Measurements from ENCODE around the gene PRKCQ. TPM values are rescaled to one million over a fixed set of nuclear protein-coding genes. Genes with fewer than 3 reads are reported as not detected.

The PRKCQ gene
- total RNA-seq (2014; rRNA removed; shearing (Covaris generic)) (6.9 and 7.8 TPM in 2 replicates), total RNA-seq (2022) (4.0 and 4.2 TPM in 2 replicates), Bru-seq, nascent RNA (percentile 50 among the genes with signal in this experiment), BruChase-seq, experiment 1, labeled RNA remaining after a 6-hour chase (percentile 43 among the genes with signal in this experiment), BruChase-seq, experiment 2, labeled RNA remaining after a 2-hour chase (percentile 44 among the genes with signal in this experiment)
- long read RNA-seq, partial matches to known transcripts, result 3 of 8 reads
- long read RNA-seq, other reads (novel, unspliced or antisense), result 3 of 8 reads

DNA sequence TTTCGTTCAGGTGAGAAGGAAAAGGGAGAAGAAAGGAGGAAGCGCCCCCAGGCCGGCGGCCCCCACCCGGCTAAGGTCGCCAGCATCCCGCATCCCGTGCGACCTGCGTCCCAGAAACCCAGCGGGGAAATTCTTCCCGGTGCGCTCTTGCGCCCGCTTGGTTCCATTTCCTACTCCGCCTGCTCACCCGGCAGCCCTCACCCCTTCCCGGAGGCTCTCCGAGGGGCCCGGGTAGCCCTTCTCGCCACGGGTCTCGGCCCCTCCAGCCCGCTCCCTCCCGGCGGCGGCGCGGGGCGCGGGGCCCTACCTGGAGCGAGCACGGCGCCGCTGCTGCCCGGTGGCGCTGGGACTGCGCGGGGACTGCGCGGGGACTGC lies at the start of gene PRKCQ:
TSS of gene PRKCQ (minus strand) at position 373 of the 375 bp plus-strand sequence. CDS start 65,141 bp downstream, outside the sequence.
- Histone ChIP-seq H3K4me2 (ENCODE audit: low read length) (peak within 1 kb of the TSS; percentile 86), H4K20me1 (ENCODE audit: insufficient read depth, low read length) (no peaks in the 10 kb centered on the region), H3K9me3 (ENCODE audit: low read length) (no peaks in the 10 kb centered on the region), H3K36me3 (ENCODE audit: insufficient read depth, low read length) (peaks cover 20% of the 10 kb centered on the region), H3K4me1 (ENCODE audit: insufficient read depth, low read length, poor library complexity, severe bottlenecking) (peaks cover 27% of the 10 kb centered on the region), H3K9me2 (ENCODE audit: insufficient read depth, low read length) (no peaks in the 10 kb centered on the region), H3K27ac (ENCODE audit: low read depth, low read length, poor library complexity, severe bottlenecking) (peak within 1 kb of the TSS; percentile 47), H2AFZ (ENCODE audit: low read length) (peak within 1 kb of the TSS; percentile 88), H3K79me2 (ENCODE audit: insufficient read depth, low read depth, low read length) (peaks cover 6% of the 10 kb centered on the region; the same call in 1 of the 2 replicates), H3K4me3 (ENCODE audit: low read depth, low read length, poor library complexity, severe bottlenecking) (peak within 1 kb of the TSS; percentile 71)
- TF ChIP-seq, protein P1, sequence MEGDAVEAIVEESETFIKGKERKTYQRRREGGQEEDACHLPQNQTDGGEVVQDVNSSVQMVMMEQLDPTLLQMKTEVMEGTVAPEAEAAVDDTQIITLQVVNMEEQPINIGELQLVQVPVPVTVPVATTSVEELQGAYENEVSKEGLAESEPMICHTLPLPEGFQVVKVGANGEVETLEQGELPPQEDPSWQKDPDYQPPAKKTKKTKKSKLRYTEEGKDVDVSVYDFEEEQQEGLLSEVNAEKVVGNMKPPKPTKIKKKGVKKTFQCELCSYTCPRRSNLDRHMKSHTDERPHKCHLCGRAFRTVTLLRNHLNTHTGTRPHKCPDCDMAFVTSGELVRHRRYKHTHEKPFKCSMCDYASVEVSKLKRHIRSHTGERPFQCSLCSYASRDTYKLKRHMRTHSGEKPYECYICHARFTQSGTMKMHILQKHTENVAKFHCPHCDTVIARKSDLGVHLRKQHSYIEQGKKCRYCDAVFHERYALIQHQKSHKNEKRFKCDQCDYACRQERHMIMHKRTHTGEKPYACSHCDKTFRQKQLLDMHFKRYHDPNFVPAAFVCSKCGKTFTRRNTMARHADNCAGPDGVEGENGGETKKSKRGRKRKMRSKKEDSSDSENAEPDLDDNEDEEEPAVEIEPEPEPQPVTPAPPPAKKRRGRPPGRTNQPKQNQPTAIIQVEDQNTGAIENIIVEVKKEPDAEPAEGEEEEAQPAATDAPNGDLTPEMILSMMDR (conservative IDR thresholded peaks at IDR 0.05; ENCODE audit: low read length), result no peak
- TF ChIP-seq EZH2phosphoT487 (IDR thresholded peaks at IDR 0.05; ENCODE audit: borderline replicate concordance, low read depth, low read length), result no peak
- ChIA-PET POLR2A (no interaction called here), CTCF (ENCODE audit: unreplicated experiment) (no interaction called here)
- DNase-seq (ENCODE audit: low spot score), result no peak
- no TSS peak for BruUV-seq (replicated peaks)
- intact Hi-C loops (cut with micrococcal nuclease; ENCODE audit: unreplicated experiment), result loop anchor here (2.0 kb wide), 1 partner anchor 99 kb away; no protein-coding TSS in a partner anchor

DNA sequence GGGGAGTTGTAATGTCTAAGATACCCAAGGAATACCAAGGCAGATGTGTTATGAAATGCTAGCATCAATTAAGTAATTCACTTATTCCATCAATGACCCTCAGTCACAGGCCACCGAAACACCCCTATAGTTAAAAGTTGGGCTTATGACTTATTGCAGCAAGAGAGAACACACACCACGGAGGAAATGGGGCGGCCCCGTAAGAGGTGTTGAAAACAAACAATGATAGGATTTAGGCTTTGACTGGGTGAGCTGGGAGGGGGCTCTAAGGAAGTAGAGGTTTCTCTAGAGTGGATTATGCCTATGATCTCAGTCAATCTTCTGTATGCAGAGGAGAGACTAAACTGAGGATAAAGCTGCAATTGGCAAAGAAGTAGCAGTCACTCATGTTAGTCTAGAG lies 45.4 kb upstream of the PRKCQ start:
- POLR2A ChIA-PET, result no interaction called here
- Histone ChIP-seq H3K4me2 (ENCODE audit: low read length) (no peak overlapping the region), H3K27ac (ENCODE audit: low read depth, low read length, poor library complexity, severe bottlenecking) (no peak overlapping the region), H3K79me2 (ENCODE audit: insufficient read depth, low read depth, low read length) (no peaks in the 10 kb centered on the region), H4K20me1 (ENCODE audit: insufficient read depth, low read length) (no peaks in the 10 kb centered on the region), H2AFZ (ENCODE audit: low read length) (no peak overlapping the region), H3K4me3 (ENCODE audit: low read depth, low read length, poor library complexity, severe bottlenecking) (no peak overlapping the region), H3K4me1 (ENCODE audit: insufficient read depth, low read length, poor library complexity, severe bottlenecking) (no peaks in the 10 kb centered on the region), H3K9me2 (ENCODE audit: insufficient read depth, low read length) (no peaks in the 10 kb centered on the region), H3K9me3 (ENCODE audit: low read length) (no peaks in the 10 kb centered on the region), H3K36me3 (ENCODE audit: insufficient read depth, low read length) (no peaks in the 10 kb centered on the region)
- CTCF ChIA-PET (ENCODE audit: unreplicated experiment), result no interaction called here
- intact Hi-C loops (cut with micrococcal nuclease; ENCODE audit: unreplicated experiment), result no loop called here
- TF ChIP-seq, protein P1 (conservative IDR thresholded peaks at IDR 0.05; ENCODE audit: low read length), result no peak
- TF ChIP-seq EZH2phosphoT487 (IDR thresholded peaks at IDR 0.05; ENCODE audit: borderline replicate concordance, low read depth, low read length), result no peak
- DNase-seq (ENCODE audit: low spot score), result no peak
- no TSS peak for BruUV-seq (replicated peaks)

- H3K27ac ChIP-seq (ENCODE audit: low read depth, low read length, poor library complexity, severe bottlenecking), result no peak overlapping the region
- no peak overlapping the region for H2AFZ ChIP-seq (ENCODE audit: low read length)
- H3K4me1 ChIP-seq (ENCODE audit: insufficient read depth, low read length, poor library complexity, severe bottlenecking), result no peaks in the 10 kb centered on the region
- H3K4me3 ChIP-seq (ENCODE audit: low read depth, low read length, poor library complexity, severe bottlenecking), result no peak overlapping the region
- no peaks in the 10 kb centered on the region for H4K20me1 ChIP-seq (ENCODE audit: insufficient read depth, low read length)
- BruUV-seq (replicated peaks), result no TSS peak
- no peak overlapping the region for H3K4me2 ChIP-seq (ENCODE audit: low read length)
- ChIA-PET POLR2A (no interaction called here), CTCF (ENCODE audit: unreplicated experiment) (no interaction called here)
- no peaks in the 10 kb centered on the region for H3K9me2 ChIP-seq (ENCODE audit: insufficient read depth, low read length)
- TF ChIP-seq EZH2phosphoT487 (IDR thresholded peaks at IDR 0.05; ENCODE audit: borderline replicate concordance, low read depth, low read length), result no peak
- TF ChIP-seq, protein P1 (conservative IDR thresholded peaks at IDR 0.05; ENCODE audit: low read length), result no peak
- H3K9me3 ChIP-seq (ENCODE audit: low read length), result no peaks in the 10 kb centered on the region
- intact Hi-C loops (cut with micrococcal nuclease; ENCODE audit: unreplicated experiment), result no loop called here
- DNase-seq (ENCODE audit: low spot score), result no peak
- H3K79me2 ChIP-seq (ENCODE audit: insufficient read depth, low read depth, low read length), result no peaks in the 10 kb centered on the region
- H3K36me3 ChIP-seq (ENCODE audit: insufficient read depth, low read length), result no peaks in the 10 kb centered on the region
Observed at GRCh38 chr10:6624392-6624791, 44.3 kb upstream of the PRKCQ start.

Measured in OCI-LY7 (cell line).